IMR-90 (cell line): ENCODE data around the gene SAA4. TPM values are rescaled to one million over a fixed set of nuclear protein-coding genes. Genes with fewer than 3 reads are reported as not detected.

Experiments
- ATAC-seq: fragments of 200-7000 bp; cut with Tn5 transposase; 2 replicates; pipeline ENCODE4 v1.9.1; 2020; ENCODE audit warnings: low read depth, mild to moderate bottlenecking, moderate library complexity
- BruUV-seq: library from RNA; stranded (reverse); fragments of 400-500 nt; replicated peaks from 2 replicates; lab custom pipeline; 2021; lab: Mats Ljungman, UMichigan
- CTCF ChIA-PET: fragments of 300-600 bp; formaldehyde crosslinking; extraction: SDS; loops from one replicate; lab custom pipeline; 2021; ENCODE audit warnings: antibody characterized with exemption; lab: Yijun Ruan, JAX
- POLR2A ChIA-PET: fragments of 300-600 bp; sonication (Branson Sonifier 250); formaldehyde crosslinking; loops from one replicate; lab custom pipeline; 2022; ENCODE audit warnings: antibody characterized with exemption; ENCODE audit not compliant: unreplicated experiment; lab: Charles Lee
- DNase-seq: peaks from one replicate; pipeline ENCODE4 v3.0.0; 2013
- H2AFZ ChIP-seq: replicated peaks from 2 replicates; pipeline ENCODE3; 2013; ENCODE audit warnings: low read length, mild to moderate bottlenecking; ENCODE audit not compliant: poor library complexity
- H2AK5ac ChIP-seq: 2 replicates; pipeline ENCODE4 v1.6.1; 2013; ENCODE audit warnings: low read depth, low read length, inconsistent platforms
- H2AK9ac ChIP-seq: replicated peaks from 2 replicates; pipeline ENCODE3; 2013; ENCODE audit warnings: mild to moderate bottlenecking, low read depth, low read length, moderate library complexity; ENCODE audit not compliant: poor library complexity
- H2BK120ac ChIP-seq: 2 replicates; pipeline ENCODE4 v1.6.1; 2013; ENCODE audit warnings: low read depth, low read length, inconsistent platforms
- H2BK15ac ChIP-seq: 3 replicates; pipeline ENCODE4 v1.6.1; 2013; ENCODE audit warnings: low read depth, low read length, inconsistent platforms
- H2BK20ac ChIP-seq: 2 replicates; pipeline ENCODE4 v1.6.1; 2013; ENCODE audit warnings: low read depth, mild to moderate bottlenecking, inconsistent platforms, low read length, moderate library complexity
- H2BK5ac ChIP-seq: 2 replicates; pipeline ENCODE4 v1.6.1; 2013; ENCODE audit warnings: mild to moderate bottlenecking, low read depth, low read length, inconsistent platforms; ENCODE audit not compliant: poor library complexity, severe bottlenecking
- H3K14ac ChIP-seq: replicated peaks from 2 replicates; pipeline ENCODE4 v1.6.1; 2013; ENCODE audit warnings: low read depth, low read length, inconsistent platforms
- H3K18ac ChIP-seq: 2 replicates; pipeline ENCODE4 v1.6.1; 2013; ENCODE audit warnings: low read depth, low read length, control low read depth
- H3K23ac ChIP-seq: 2 replicates; pipeline ENCODE4 v1.6.1; 2013; ENCODE audit warnings: low read depth, low read length, inconsistent platforms
- H3K27ac ChIP-seq: 2 replicates; pipeline ENCODE4 v1.5.1; 2013; ENCODE audit warnings: mild to moderate bottlenecking, control low read depth, low read length; ENCODE audit not compliant: insufficient read depth
- H3K27me3 ChIP-seq: 2 replicates; pipeline ENCODE4 v1.6.1; 2013; ENCODE audit warnings: low read length; ENCODE audit not compliant: control insufficient read depth, insufficient read depth
- H3K36me3 ChIP-seq: 2 replicates; pipeline ENCODE4 v1.6.1; 2013; ENCODE audit warnings: low read length, mixed read lengths; ENCODE audit not compliant: control insufficient read depth, insufficient read depth
- H3K4ac ChIP-seq: 2 replicates; pipeline ENCODE4 v1.6.1; 2013; ENCODE audit warnings: low read depth, low read length, inconsistent platforms
- H3K4me1 ChIP-seq: 2 replicates; pipeline ENCODE4 v1.6.1; 2013; ENCODE audit warnings: low read length, mixed read lengths; ENCODE audit not compliant: control insufficient read depth, insufficient read depth
- H3K4me2 ChIP-seq: 2 replicates; pipeline ENCODE4 v1.6.1; 2013; ENCODE audit warnings: low read depth, mild to moderate bottlenecking, control low read depth, low read length, moderate library complexity
- H3K4me3 ChIP-seq: 2 replicates; pipeline ENCODE4 v1.5.1; 2013; ENCODE audit warnings: low read depth, mild to moderate bottlenecking, control low read depth, low read length, moderate library complexity; ENCODE audit not compliant: insufficient read depth
- H3K56ac ChIP-seq: 2 replicates; pipeline ENCODE4 v1.6.1; 2013; ENCODE audit warnings: low read length, inconsistent platforms; ENCODE audit not compliant: insufficient read depth; ENCODE audit errors: extremely low read depth
- H3K79me1 ChIP-seq, 2 experiments: 2 replicates each; pipeline ENCODE4 v1.6.1; 2013; ENCODE audit warnings: low read length in 2 of 2, inconsistent platforms in 1 of 2, low read depth in 1 of 2
- H3K9ac ChIP-seq: 2 replicates; pipeline ENCODE4 v1.6.1; 2013; ENCODE audit warnings: low read depth, low read length, control low read depth
- H3K9me1 ChIP-seq: 2 replicates; pipeline ENCODE4 v1.6.1; 2013; ENCODE audit warnings: low read length, inconsistent platforms; ENCODE audit not compliant: insufficient read depth
- H3K9me3 ChIP-seq: 2 replicates; pipeline ENCODE4 v1.6.1; 2013; ENCODE audit warnings: low read length; ENCODE audit not compliant: control insufficient read depth, insufficient read depth
- H4K20me1 ChIP-seq: 2 replicates; pipeline ENCODE4 v1.6.1; 2013; ENCODE audit warnings: low read length, inconsistent platforms; ENCODE audit not compliant: insufficient read depth
- H4K5ac ChIP-seq: 2 replicates; pipeline ENCODE4 v1.6.1; 2013; ENCODE audit warnings: mild to moderate bottlenecking, low read depth, low read length, control low read depth
- H4K8ac ChIP-seq, 2 experiments: 2 replicates each; pipeline ENCODE4 v1.6.1; 2013; ENCODE audit warnings: low read depth in 2 of 2, low read length in 2 of 2, control low read depth in 1 of 2, inconsistent platforms in 1 of 2
- H4K91ac ChIP-seq: 2 replicates; pipeline ENCODE4 v1.6.1; 2013; ENCODE audit warnings: low read depth, low read length, inconsistent platforms; ENCODE audit not compliant: insufficient read depth
- BHLHE40 ChIP-seq: fragments of 150-350 bp; IDR thresholded peaks from 2 replicates; pipeline ENCODE4 v1.6.1; 2016; ENCODE audit warnings: mild to moderate bottlenecking, low read depth, low read length
- CEBPB ChIP-seq: IDR thresholded peaks from 2 replicates; pipeline ENCODE4 v1.6.1; 2012; ENCODE audit warnings: low read depth, low read length, improper control_type of control experiment
- CHD1 ChIP-seq: IDR thresholded peaks from 2 replicates; pipeline ENCODE4 v1.6.1; 2012; ENCODE audit warnings: low read depth, low read length, improper control_type of control experiment
- ELK1 ChIP-seq: fragments of 150-350 bp; IDR thresholded peaks from 2 replicates; pipeline ENCODE4 v1.6.1; 2016; ENCODE audit warnings: low read depth, mild to moderate bottlenecking, low read length, moderate library complexity, borderline replicate concordance
- FOS ChIP-seq: fragments of 150-350 bp; IDR thresholded peaks from 2 replicates; pipeline ENCODE4 v1.6.1; 2016; ENCODE audit warnings: low read depth, low read length
- MAFK ChIP-seq: IDR thresholded peaks from 2 replicates; pipeline ENCODE4 v1.6.1; 2012; ENCODE audit warnings: low read depth, low read length, improper control_type of control experiment
- MAZ ChIP-seq: IDR thresholded peaks from 2 replicates; pipeline ENCODE4 v1.6.1; 2012; ENCODE audit warnings: low read depth, mild to moderate bottlenecking, low read length, improper control_type of control experiment, moderate library complexity, borderline replicate concordance
- MXI1 ChIP-seq: IDR thresholded peaks from 2 replicates; pipeline ENCODE4 v1.6.1; 2012; ENCODE audit warnings: low read depth, mild to moderate bottlenecking, low read length, moderate library complexity, borderline replicate concordance
- NFE2L2 ChIP-seq: fragments of 150-350 bp; IDR thresholded peaks from 2 replicates; pipeline ENCODE4 v1.6.1; 2016; ENCODE audit warnings: low read depth, mild to moderate bottlenecking, low read length
- POLR2A ChIP-seq: IDR thresholded peaks from 2 replicates; pipeline ENCODE4 v1.6.1; 2012; ENCODE audit warnings: mild to moderate bottlenecking, low read depth, low read length
- RAD21 ChIP-seq: IDR thresholded peaks from 2 replicates; pipeline ENCODE4 v1.6.1; 2012; ENCODE audit warnings: low read length, improper control_type of control experiment
- RCOR1 ChIP-seq: IDR thresholded peaks from 2 replicates; pipeline ENCODE4 v1.6.1; 2012; ENCODE audit warnings: mild to moderate bottlenecking, low read length, improper control_type of control experiment; ENCODE audit not compliant: insufficient replicate concordance
- RFX5 ChIP-seq: IDR thresholded peaks from 2 replicates; pipeline ENCODE4 v1.8.0; 2012; ENCODE audit warnings: low read depth, mild to moderate bottlenecking, low read length, moderate library complexity
- SMC3 ChIP-seq: fragments of 150-350 bp; IDR thresholded peaks from 2 replicates; pipeline ENCODE4 v1.6.1; 2016; ENCODE audit warnings: low read depth, mild to moderate bottlenecking, antibody characterized with exemption, low read length, moderate library complexity
- USF2 ChIP-seq: fragments of 150-350 bp; IDR thresholded peaks from 2 replicates; pipeline ENCODE4 v1.6.1; 2017; ENCODE audit warnings: mild to moderate bottlenecking, antibody characterized with exemption, low read length, low read depth
- WGBS, 2 experiments: methylation state at CpG; one replicate each; pipeline versions ENCODE4 v1.1.5 to v1.1.7; 2013; ENCODE audit warnings: missing lambda C conversion rate in 2 of 2; ENCODE audit not compliant: insufficient read length in 1 of 2; ENCODE audit errors: extremely low coverage in 2 of 2; 5-methylcytosine and 5-hydroxymethylcytosine counted together
- dilution Hi-C: fragments of 300-500 bp; cut with HindIII; formaldehyde crosslinking; loops from one replicate; pipeline ENCODE4 v1.14.3; 2018; ENCODE audit warnings: low sequenced_read_pairs; ENCODE audit not compliant: unreplicated experiment
- in situ Hi-C: fragments of 300-500 bp; cut with MboI; formaldehyde crosslinking; loops from 3 replicates; pipeline ENCODE4 v1.14.3; 2019; ENCODE audit warnings: low sequenced_read_pairs, inconsistent platforms, mixed read lengths
- intact Hi-C: fragments of 100-400 bp; cut with micrococcal nuclease; formaldehyde crosslinking; loops from 2 replicates; pipeline ENCODE4 v1.10.0; 2022
- polyA plus RNA-seq, 3 experiments: library from polyadenylated mRNA; depleted of rRNA; stranded (reverse); fragments of >200 nt; gene quantifications; 2 replicates each; pipeline ENCODE4 v1.2.3, GENCODE V29; 2012; ENCODE audit warnings: low replicate concordance in 1 of 3
- total RNA-seq: library from RNA; depleted of rRNA; stranded (reverse); fragments of >200 nt; gene quantifications from 2 replicates; pipeline ENCODE4 v1.2.3, GENCODE V29; 2012
- TF ChIP-seq, protein P1 (sequence below): conservative IDR thresholded peaks from 2 replicates; pipeline ENCODE4 v1.5.1; 2012; ENCODE audit warnings: mild to moderate bottlenecking, low read depth, low read length, improper control_type of control experiment

Gene SAA4
- total and polyA plus RNA-seq, 2 of the 4 experiments (the other 2 are of a cell fraction), result not detected

- no peak overlapping the region for H3K18ac ChIP-seq
- no peaks in the 10 kb centered on the region for H4K20me1 ChIP-seq
- in situ Hi-C loops (no loop called here), intact Hi-C loops (no loop called here), dilution Hi-C loops (no loop called here)
- H4K5ac ChIP-seq, result no peak overlapping the region
- no peak overlapping the region for H3K4me3 ChIP-seq
- no peak overlapping the region for H3K4ac ChIP-seq
- CTCF ChIA-PET, result no interaction called here
- no peak overlapping the region for H2AK5ac ChIP-seq
- no peaks in the 10 kb centered on the region for H3K36me3 ChIP-seq
- no peak overlapping the region for H2BK15ac ChIP-seq
- H3K27ac ChIP-seq, result no peak overlapping the region
- no peak overlapping the region for H3K56ac ChIP-seq
- no peak overlapping the region for H3K23ac ChIP-seq
- H2BK20ac ChIP-seq, result no peak overlapping the region
- no peak for ATAC-seq
- POLR2A ChIA-PET, result no interaction called here
- no peaks in the 10 kb centered on the region for H3K27me3 ChIP-seq
- no peak overlapping the region for H4K8ac ChIP-seq
- no peak overlapping the region for H3K9ac ChIP-seq
- 90% methylated on average over 12 of the region's 24 CpGs; no CpG with 5 or more reads in 1 of the 2 experiments for WGBS, 2 experiments
- no peaks in the 10 kb centered on the region for H3K4me1 ChIP-seq
- no peaks in the 10 kb centered on the region for H3K79me1 ChIP-seq
- no peaks in the 10 kb centered on the region for H3K9me1 ChIP-seq
- TF ChIP-seq CHD1 (no peak), RAD21 (no peak), RFX5 (no peak), CEBPB (no peak), FOS (no peak), RCOR1 (no peak), MXI1 (no peak), ELK1 (no peak), MAFK (no peak), POLR2A (no peak), SMC3 (no peak), NFE2L2 (no peak), BHLHE40 (no peak), MAZ (no peak), USF2 (no peak)
- TF ChIP-seq, protein P1, sequence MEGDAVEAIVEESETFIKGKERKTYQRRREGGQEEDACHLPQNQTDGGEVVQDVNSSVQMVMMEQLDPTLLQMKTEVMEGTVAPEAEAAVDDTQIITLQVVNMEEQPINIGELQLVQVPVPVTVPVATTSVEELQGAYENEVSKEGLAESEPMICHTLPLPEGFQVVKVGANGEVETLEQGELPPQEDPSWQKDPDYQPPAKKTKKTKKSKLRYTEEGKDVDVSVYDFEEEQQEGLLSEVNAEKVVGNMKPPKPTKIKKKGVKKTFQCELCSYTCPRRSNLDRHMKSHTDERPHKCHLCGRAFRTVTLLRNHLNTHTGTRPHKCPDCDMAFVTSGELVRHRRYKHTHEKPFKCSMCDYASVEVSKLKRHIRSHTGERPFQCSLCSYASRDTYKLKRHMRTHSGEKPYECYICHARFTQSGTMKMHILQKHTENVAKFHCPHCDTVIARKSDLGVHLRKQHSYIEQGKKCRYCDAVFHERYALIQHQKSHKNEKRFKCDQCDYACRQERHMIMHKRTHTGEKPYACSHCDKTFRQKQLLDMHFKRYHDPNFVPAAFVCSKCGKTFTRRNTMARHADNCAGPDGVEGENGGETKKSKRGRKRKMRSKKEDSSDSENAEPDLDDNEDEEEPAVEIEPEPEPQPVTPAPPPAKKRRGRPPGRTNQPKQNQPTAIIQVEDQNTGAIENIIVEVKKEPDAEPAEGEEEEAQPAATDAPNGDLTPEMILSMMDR, result no peak
- no peak overlapping the region for H2BK120ac ChIP-seq
- no peak overlapping the region for H2AK9ac ChIP-seq
- H3K14ac ChIP-seq, result no peak overlapping the region
- no peak overlapping the region for H4K91ac ChIP-seq
- no peak overlapping the region for H2BK5ac ChIP-seq
- no peaks in the 10 kb centered on the region for H3K9me3 ChIP-seq
- no TSS peak for BruUV-seq
- DNase-seq, result no peak
- H2AFZ ChIP-seq, result no peak overlapping the region
- no peak overlapping the region for H3K4me2 ChIP-seq
These were observed 47.8 kb downstream of the SAA4 start for GRCh38 chr11:18188796-18189195.
